H1 (cell line): ENCODE data around the gene TERB1. TPM values are rescaled to one million over a fixed set of nuclear protein-coding genes. Genes with fewer than 3 reads are reported as not detected.
A peak's percentile ranks its signal among the peaks of the same experiment; 100 is the strongest.

Source experiments
- CTCF ChIA-PET: fragments of 300-600 bp; sonication (Branson Sonifier 250); formaldehyde crosslinking; loops from one replicate; lab custom pipeline; 2021; ENCODE audit not compliant: partially characterized antibody; lab: Charles Lee
- POLR2A ChIA-PET: fragments of 300-600 bp; sonication (Branson Sonifier 250); formaldehyde crosslinking; loops from one replicate; lab custom pipeline; 2021; ENCODE audit warnings: inconsistent platforms; ENCODE audit not compliant: partially characterized antibody; lab: Charles Lee
- DNase-seq, 2 experiments: peaks; one replicate each; pipeline versions ENCODE4 v3.0.0 to v3.0.0-alpha.2; 2010 to 2022; ENCODE audit warnings: low spot score in 2 of 2, low read depth in 1 of 2, mixed read lengths in 1 of 2
- FAIRE-seq: peaks from 2 replicates; lab custom pipeline; 2011; peaks lifted over from hg19 to GRCh38; lab: Jason Lieb, UNC
- H2AFZ ChIP-seq: 2 replicates; pipeline ENCODE4 v1.8.1; 2012; ENCODE audit warnings: low read length, inconsistent platforms
- H2AK5ac ChIP-seq: 2 replicates; pipeline ENCODE4 v1.6.1; 2013; ENCODE audit warnings: low read depth, low read length
- H2BK120ac ChIP-seq: replicated peaks from 2 replicates; pipeline ENCODE3; 2013; ENCODE audit warnings: low read depth, low read length, inconsistent platforms
- H2BK12ac ChIP-seq: 2 replicates; pipeline ENCODE4 v1.6.1; 2013; ENCODE audit warnings: low read depth, low read length
- H2BK15ac ChIP-seq: 2 replicates; pipeline ENCODE4 v1.6.1; 2013; ENCODE audit warnings: low read length
- H2BK20ac ChIP-seq: 2 replicates; pipeline ENCODE4 v1.6.1; 2013; ENCODE audit warnings: low read length
- H2BK5ac ChIP-seq: 2 replicates; pipeline ENCODE4 v1.6.1; 2013; ENCODE audit warnings: low read depth, low read length
- H3K14ac ChIP-seq: 2 replicates; pipeline ENCODE4 v1.6.1; 2013; ENCODE audit warnings: inconsistent platforms; ENCODE audit not compliant: insufficient read length
- H3K18ac ChIP-seq: 2 replicates; pipeline ENCODE4 v1.6.1; 2013; ENCODE audit warnings: low read length; ENCODE audit errors: extremely low read depth
- H3K23ac ChIP-seq: 2 replicates; pipeline ENCODE4 v1.6.1; 2013; ENCODE audit warnings: inconsistent platforms; ENCODE audit not compliant: insufficient read length
- H3K23me2 ChIP-seq: 2 replicates; pipeline ENCODE4 v1.6.1; 2013; ENCODE audit warnings: low read depth, low read length
- H3K27ac ChIP-seq: 2 replicates; pipeline ENCODE4 v1.6.1; 2011; ENCODE audit warnings: low read depth, low read length, inconsistent platforms
- H3K27me3 ChIP-seq, 4 experiments: replicated peaks in 1 of 4; 1 replicate in 1 of 4; 2 replicates in 3 of 4; pipeline versions ENCODE4 v1.6.1 to v1.8.1; 2011 to 2013; ENCODE audit warnings: low read length in 3 of 4, mild to moderate bottlenecking in 3 of 4, inconsistent platforms in 2 of 4, mixed read lengths in 2 of 4, moderate library complexity in 1 of 4; ENCODE audit not compliant: control insufficient read depth in 3 of 4, insufficient read depth in 3 of 4; ENCODE audit errors: extremely low read depth in 1 of 4
- H3K36me3 ChIP-seq, 4 experiments: 2 replicates each; pipeline versions ENCODE4 v1.6.1 to v1.8.1; 2011 to 2013; ENCODE audit warnings: mild to moderate bottlenecking in 4 of 4, low read length in 3 of 4, moderate library complexity in 2 of 4, control low read depth in 1 of 4, inconsistent platforms in 1 of 4; ENCODE audit not compliant: insufficient read depth in 4 of 4, control insufficient read depth in 2 of 4
- H3K4ac ChIP-seq: replicated peaks from 2 replicates; pipeline ENCODE3; 2013; ENCODE audit warnings: low read length, low read depth, mixed read lengths, inconsistent platforms; ENCODE audit not compliant: insufficient read length
- H3K4me1 ChIP-seq, 4 experiments: replicated peaks in 1 of 4; 1 replicate in 1 of 4; 2 replicates in 3 of 4; pipeline versions ENCODE4 v1.6.1 to v1.8.1; 2011 to 2013; ENCODE audit warnings: low read length in 3 of 4, inconsistent platforms in 2 of 4, mixed read lengths in 1 of 4; ENCODE audit not compliant: insufficient read depth in 4 of 4, control insufficient read depth in 3 of 4
- H3K4me2 ChIP-seq, 2 experiments: 2 replicates each; pipeline versions ENCODE4 v1.6.1 to v1.8.1; 2011 to 2013; ENCODE audit warnings: low read depth in 2 of 2, low read length in 2 of 2, control low read depth in 1 of 2, inconsistent platforms in 1 of 2, mild to moderate bottlenecking in 1 of 2; ENCODE audit not compliant: insufficient read depth in 1 of 2
- H3K4me3 ChIP-seq, 4 experiments: fragments of 200-600, 300-600 bp in 1 of 4; sonication (generic), shearing (Covaris generic), sonication (Bioruptor Twin) in 1 of 4; 2 replicates each; pipeline versions ENCODE4 v1.5.1 to v1.8.1; 2011 to 2016; ENCODE audit warnings: low read length in 4 of 4, low read depth in 3 of 4, control low read depth in 2 of 4, inconsistent platforms in 2 of 4, mild to moderate bottlenecking in 2 of 4, mixed read lengths in 1 of 4, moderate library complexity in 1 of 4; ENCODE audit not compliant: insufficient read depth in 2 of 4; ENCODE audit errors: extremely low read depth in 1 of 4
- H3K56ac ChIP-seq: replicated peaks from 2 replicates; pipeline ENCODE3; 2013; ENCODE audit warnings: low read depth, mild to moderate bottlenecking, mixed read lengths, low read length, inconsistent platforms; ENCODE audit not compliant: insufficient read length
- H3K79me1 ChIP-seq: 2 replicates; pipeline ENCODE4 v1.6.1; 2013; ENCODE audit warnings: low read depth, low read length, control low read depth
- H3K79me2 ChIP-seq, 2 experiments: 2 replicates each; pipeline versions ENCODE4 v1.6.1 to v1.8.1; 2012 to 2013; ENCODE audit warnings: low read length in 2 of 2, mild to moderate bottlenecking in 2 of 2, inconsistent platforms in 1 of 2; ENCODE audit not compliant: insufficient read depth in 2 of 2, control insufficient read depth in 1 of 2
- H3K9ac ChIP-seq, 4 experiments: replicated peaks in 1 of 4; 1 replicate in 1 of 4; 2 replicates in 3 of 4; pipeline versions ENCODE4 v1.6.1 to v1.8.1; 2011 to 2013; ENCODE audit warnings: low read depth in 3 of 4, low read length in 3 of 4, control low read depth in 2 of 4, mild to moderate bottlenecking in 2 of 4, moderate library complexity in 2 of 4, inconsistent platforms in 1 of 4; ENCODE audit errors: extremely low read depth in 1 of 4
- H3K9me3 ChIP-seq, 2 experiments: 2 replicates each; pipeline versions ENCODE4 v1.6.1 to v1.8.1; 2012 to 2013; ENCODE audit warnings: mild to moderate bottlenecking in 2 of 2, moderate library complexity in 2 of 2, control low read depth in 1 of 2, inconsistent platforms in 1 of 2, low read depth in 1 of 2, low read length in 1 of 2, mixed read lengths in 1 of 2; ENCODE audit not compliant: insufficient read depth in 2 of 2
- H4K20me1 ChIP-seq, 2 experiments: replicated peaks in 1 of 2; 2 replicates each; pipeline versions ENCODE3 to v1.8.1; 2011 to 2013; ENCODE audit warnings: inconsistent platforms in 2 of 2, low read length in 2 of 2, mild to moderate bottlenecking in 1 of 2; ENCODE audit not compliant: insufficient read depth in 2 of 2, control insufficient read depth in 1 of 2
- H4K5ac ChIP-seq: 2 replicates; pipeline ENCODE4 v1.6.1; 2013; ENCODE audit warnings: low read length, low read depth, mixed read lengths, inconsistent platforms; ENCODE audit not compliant: insufficient read length
- H4K8ac ChIP-seq: 2 replicates; pipeline ENCODE4 v1.8.0; 2013; ENCODE audit warnings: mild to moderate bottlenecking, moderate library complexity, low read length, inconsistent platforms; ENCODE audit not compliant: insufficient read depth; ENCODE audit errors: extremely low read depth
- H4K91ac ChIP-seq: replicated peaks from 2 replicates; pipeline ENCODE3; 2013; ENCODE audit warnings: low read length, mixed read lengths, inconsistent platforms; ENCODE audit not compliant: insufficient read length
- SP4 ChIP-seq: IDR thresholded peaks from 2 replicates; pipeline ENCODE4 v1.6.1; 2012; ENCODE audit warnings: low read length, inconsistent platforms
- polyA plus RNA-seq, 7 experiments: library from polyadenylated mRNA; depleted of rRNA in 3 of 7; stranded (reverse) in 5 of 7; unstranded in 2 of 7; fragments of >200 nt in 5 of 7; fragments of 200-250 nt in 2 of 7; gene quantifications; 1 replicate in 5 of 7; 2 replicates in 1 of 7; 4 replicates in 1 of 7; pipeline versions ENCODE4 v1.2.1 to v1.2.3, GENCODE V29; 2011 to 2013; ENCODE audit warnings: missing spikeins in 2 of 7, mixed read lengths in 2 of 7
- total RNA-seq: library from RNA; stranded (reverse); fragmentation: NEBNext Ultra II Directional; extraction: Animal tissue kit (Norgen Biotek cat#: 25700); gene quantifications from 2 replicates; pipeline ENCODE4 v1.2.1, GENCODE V29; 2021
- TF ChIP-seq, protein P1 (sequence below), 3 experiments: IDR thresholded peaks; 1 replicate in 2 of 3; 2 replicates in 1 of 3; pipeline versions ENCODE4 v1.5.1 to v1.6.1; 2011; ENCODE audit warnings: low read length in 3 of 3, mild to moderate bottlenecking in 3 of 3, inconsistent platforms in 2 of 3, low read depth in 1 of 3, moderate library complexity in 1 of 3; ENCODE audit not compliant: insufficient read depth in 1 of 3; ENCODE audit errors: control extremely low read depth in 1 of 3

The TERB1 gene
- total and polyA plus RNA-seq, 2 of the 8 experiments (the other 6 are each of a cell fraction or from before 2014, with no cell fraction given) = not detected

DNA sequence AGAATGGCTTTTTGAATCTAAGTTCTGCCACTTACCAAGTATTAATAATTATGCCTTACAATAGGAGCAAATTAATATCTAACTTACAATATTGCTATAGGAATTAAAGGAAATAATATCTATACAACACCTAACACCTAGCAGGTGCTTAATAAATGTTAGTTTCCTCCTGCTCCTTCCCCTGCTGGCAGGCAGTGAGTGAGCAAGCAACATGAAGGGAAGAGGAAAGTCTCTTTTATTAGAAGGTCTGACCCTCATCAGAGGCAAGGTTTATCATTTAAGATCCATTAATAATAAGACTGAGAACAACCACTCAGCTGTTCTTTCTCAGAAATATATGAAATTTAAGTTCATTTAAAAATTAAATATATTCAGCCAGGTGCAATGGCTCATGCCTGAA is 43.3 kb downstream of the TERB1 start:
- no peak overlapping the region for H4K91ac ChIP-seq
- no peak overlapping the region for H2AK5ac ChIP-seq
- TF ChIP-seq, protein P1, sequence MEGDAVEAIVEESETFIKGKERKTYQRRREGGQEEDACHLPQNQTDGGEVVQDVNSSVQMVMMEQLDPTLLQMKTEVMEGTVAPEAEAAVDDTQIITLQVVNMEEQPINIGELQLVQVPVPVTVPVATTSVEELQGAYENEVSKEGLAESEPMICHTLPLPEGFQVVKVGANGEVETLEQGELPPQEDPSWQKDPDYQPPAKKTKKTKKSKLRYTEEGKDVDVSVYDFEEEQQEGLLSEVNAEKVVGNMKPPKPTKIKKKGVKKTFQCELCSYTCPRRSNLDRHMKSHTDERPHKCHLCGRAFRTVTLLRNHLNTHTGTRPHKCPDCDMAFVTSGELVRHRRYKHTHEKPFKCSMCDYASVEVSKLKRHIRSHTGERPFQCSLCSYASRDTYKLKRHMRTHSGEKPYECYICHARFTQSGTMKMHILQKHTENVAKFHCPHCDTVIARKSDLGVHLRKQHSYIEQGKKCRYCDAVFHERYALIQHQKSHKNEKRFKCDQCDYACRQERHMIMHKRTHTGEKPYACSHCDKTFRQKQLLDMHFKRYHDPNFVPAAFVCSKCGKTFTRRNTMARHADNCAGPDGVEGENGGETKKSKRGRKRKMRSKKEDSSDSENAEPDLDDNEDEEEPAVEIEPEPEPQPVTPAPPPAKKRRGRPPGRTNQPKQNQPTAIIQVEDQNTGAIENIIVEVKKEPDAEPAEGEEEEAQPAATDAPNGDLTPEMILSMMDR (IDR thresholded peaks at IDR 0.05; ENCODE audit: control extremely low read depth in 1 of 3, insufficient read depth in 1 of 3, low read depth in 1 of 3, low read length in 3 of 3) = peak in 1 of 3 experiments; percentile 28; a peak in 1 of 4 replicates
- no peak for TF ChIP-seq SP4
- POLR2A ChIA-PET = no interaction called here
- no peak overlapping the region for H2BK12ac ChIP-seq
- no peaks in the 10 kb centered on the region for H3K79me1 ChIP-seq
- no peak overlapping the region for H3K27ac ChIP-seq
- H2BK15ac ChIP-seq = no peak overlapping the region
- H2BK5ac ChIP-seq = no peak overlapping the region
- H2AFZ ChIP-seq = no peak overlapping the region
- FAIRE-seq (no peak), DNase-seq (no peak)
- H3K4me1 ChIP-seq = no peaks in the 10 kb centered on the region
- H4K8ac ChIP-seq = no peak overlapping the region
- H3K23ac ChIP-seq = no peak overlapping the region
- H3K23me2 ChIP-seq = no peaks in the 10 kb centered on the region
- H3K27me3 ChIP-seq = peaks cover 0 to under 1% (median 0%) of the 10 kb centered on the region in 4 experiments; a peak in 1 of 7 replicates
- no peak overlapping the region for H2BK20ac ChIP-seq
- H3K9me3 ChIP-seq = no peaks in the 10 kb centered on the region
- no peak overlapping the region for H3K4ac ChIP-seq
- CTCF ChIA-PET = no interaction called here
- H2BK120ac ChIP-seq = no peak overlapping the region
- H4K20me1 ChIP-seq = no peaks in the 10 kb centered on the region
- H3K4me2 ChIP-seq = no peak overlapping the region
- no peak overlapping the region for H3K18ac ChIP-seq
- H4K5ac ChIP-seq = no peak overlapping the region
- no peak overlapping the region for H3K56ac ChIP-seq
- no peak overlapping the region for H3K9ac ChIP-seq
- no peaks in the 10 kb centered on the region for H3K79me2 ChIP-seq
- H3K14ac ChIP-seq = no peak overlapping the region
- H3K4me3 ChIP-seq = no peak overlapping the region
- no peaks in the 10 kb centered on the region for H3K36me3 ChIP-seq
